Astrocyte (in vitro differentiated cells and primary cell): ENCODE measurements around the gene CACNA2D1.

ENCODE experiments used
- CTCF ChIP-seq: IDR thresholded peaks from 2 replicates; pipeline ENCODE4 v1.5.1; 2011; ENCODE audit warnings: low read depth, mild to moderate bottlenecking, inconsistent platforms, low read length, moderate library complexity; ENCODE audit not compliant: insufficient read depth
- EZH2 ChIP-seq: IDR thresholded peaks from 2 replicates; pipeline ENCODE4 v1.6.1; 2012; ENCODE audit warnings: mild to moderate bottlenecking, low read length, inconsistent platforms; ENCODE audit not compliant: insufficient read depth

- TF ChIP-seq CTCF (no peak), EZH2 (no peak)
These were observed 84.7 kb downstream of the CACNA2D1 start for GRCh38 chr7:82358923-82359322.
